COLO668 (cell line): ENCODE results near the gene RBPJL.

Source experiments
- DNase-seq: peaks from one replicate; lab custom pipeline; 2025; ENCODE audit not compliant: unreplicated experiment; lab: John Stamatoyannopoulos, UW

RBPJL gene, protein sequence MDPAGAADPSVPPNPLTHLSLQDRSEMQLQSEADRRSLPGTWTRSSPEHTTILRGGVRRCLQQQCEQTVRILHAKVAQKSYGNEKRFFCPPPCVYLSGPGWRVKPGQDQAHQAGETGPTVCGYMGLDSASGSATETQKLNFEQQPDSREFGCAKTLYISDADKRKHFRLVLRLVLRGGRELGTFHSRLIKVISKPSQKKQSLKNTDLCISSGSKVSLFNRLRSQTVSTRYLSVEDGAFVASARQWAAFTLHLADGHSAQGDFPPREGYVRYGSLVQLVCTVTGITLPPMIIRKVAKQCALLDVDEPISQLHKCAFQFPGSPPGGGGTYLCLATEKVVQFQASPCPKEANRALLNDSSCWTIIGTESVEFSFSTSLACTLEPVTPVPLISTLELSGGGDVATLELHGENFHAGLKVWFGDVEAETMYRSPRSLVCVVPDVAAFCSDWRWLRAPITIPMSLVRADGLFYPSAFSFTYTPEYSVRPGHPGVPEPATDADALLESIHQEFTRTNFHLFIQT

DNA sequence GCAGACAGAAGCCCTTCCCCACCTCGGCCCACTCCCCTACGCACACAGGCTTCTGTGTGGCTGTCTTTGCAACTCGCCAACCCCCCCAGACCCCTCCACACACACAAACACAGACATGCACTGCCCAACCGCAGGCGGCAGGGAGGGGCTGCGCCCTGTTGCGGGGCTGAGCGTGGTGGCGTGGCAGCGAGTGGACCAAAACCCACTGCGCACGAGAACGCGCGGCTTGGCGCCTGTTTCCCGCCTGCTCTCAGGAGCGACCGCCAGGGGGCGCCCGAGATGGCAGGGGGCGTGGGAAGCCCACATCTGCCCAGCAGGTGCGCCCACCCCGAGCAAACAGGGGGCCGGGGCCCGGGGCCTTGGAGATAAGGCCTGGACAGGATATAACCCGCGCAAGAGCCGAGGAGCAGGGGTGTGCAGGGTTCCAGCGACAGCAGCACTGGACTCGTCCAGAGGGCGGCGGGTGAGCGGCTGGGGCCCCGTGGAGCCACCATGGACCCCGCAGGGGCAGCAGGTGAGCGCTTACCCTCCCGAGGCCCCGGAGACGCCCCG lies at the start of gene RBPJL:
TSS of gene RBPJL (plus strand) at position 410 of the 552 bp plus-strand sequence. CDS start at position 493, 83 bp downstream.
- peak; percentile 48 for DNase-seq

DNA sequence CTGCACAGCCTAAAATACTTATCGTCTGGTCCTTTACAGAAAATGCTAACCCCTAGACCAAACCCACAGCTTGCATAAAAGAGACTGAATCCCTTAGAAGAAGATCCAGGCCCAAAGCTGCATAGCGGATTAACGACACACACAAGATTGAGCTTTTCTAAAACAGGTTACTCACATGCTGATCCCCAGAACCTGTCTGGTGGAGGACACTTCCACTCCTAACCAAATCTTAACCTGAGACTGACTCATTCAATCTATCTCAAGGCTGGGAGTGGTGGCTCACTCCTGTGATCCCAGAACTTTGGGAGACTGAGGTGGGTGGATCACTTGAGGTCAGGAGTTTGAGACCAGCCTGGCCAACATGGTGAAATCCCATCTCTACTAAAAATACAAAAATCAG lies 49.5 kb upstream of the RBPJL start:
- no peak for DNase-seq

DNA sequence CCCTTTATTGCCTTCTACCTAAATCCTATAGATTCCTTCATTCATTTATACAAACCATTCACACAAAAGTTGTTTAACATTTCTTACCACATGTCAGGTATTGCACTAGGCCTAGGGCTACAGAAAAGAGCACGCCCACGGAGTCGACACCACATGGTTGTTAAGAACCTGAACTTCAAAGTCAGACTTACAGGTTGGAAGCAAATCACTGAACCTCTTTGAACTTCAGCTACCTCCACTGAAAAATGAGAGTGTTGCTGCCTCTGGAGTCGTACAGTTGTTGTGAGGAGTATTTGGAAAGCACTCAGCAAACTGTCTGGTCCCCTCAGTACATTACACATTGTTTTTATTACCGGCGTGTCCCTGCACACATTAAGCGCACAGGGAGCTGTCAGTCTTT lies 48.9 kb upstream of the RBPJL start:
- no peak for DNase-seq

DNA sequence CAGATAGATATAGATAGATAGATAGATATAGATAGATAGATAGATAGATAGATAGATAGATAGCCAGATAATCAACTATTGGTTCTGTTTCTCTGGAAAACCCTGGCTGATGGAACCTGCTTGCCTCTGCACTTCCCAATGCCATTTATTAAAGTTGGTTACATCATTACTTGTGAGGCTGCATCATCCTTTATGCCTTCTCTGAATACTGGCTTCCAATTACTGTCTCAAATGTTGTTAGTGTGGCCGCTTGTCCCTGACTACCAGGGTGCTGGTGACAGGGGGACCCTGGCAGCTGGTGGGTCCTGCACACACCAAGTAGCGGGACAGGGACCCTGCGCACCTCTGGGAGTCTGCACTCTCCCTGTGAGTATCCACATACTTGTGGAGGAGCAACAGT lies 48.4 kb upstream of the RBPJL start:
- no peak for DNase-seq

DNA sequence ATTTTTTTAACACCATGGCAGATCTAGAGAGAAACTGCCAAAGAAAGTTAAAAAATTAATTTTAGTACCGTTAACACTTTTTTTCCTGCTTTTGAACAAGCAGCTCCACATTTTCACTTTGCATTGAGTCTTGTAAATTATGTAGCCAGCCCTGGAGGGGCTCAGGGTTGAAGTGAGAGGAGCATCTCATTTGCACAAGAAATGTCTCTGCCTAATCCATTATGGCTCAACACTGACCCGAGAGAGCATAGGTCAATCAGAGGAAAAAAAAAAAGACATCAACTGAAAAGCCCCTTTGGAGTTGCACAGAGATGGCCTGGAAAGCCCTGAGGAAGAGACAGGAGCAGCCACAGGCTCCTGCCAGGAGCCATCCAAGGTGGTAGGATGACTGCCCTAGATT lies 48.0 kb upstream of the RBPJL start:
- DNase-seq, result no peak

DNA sequence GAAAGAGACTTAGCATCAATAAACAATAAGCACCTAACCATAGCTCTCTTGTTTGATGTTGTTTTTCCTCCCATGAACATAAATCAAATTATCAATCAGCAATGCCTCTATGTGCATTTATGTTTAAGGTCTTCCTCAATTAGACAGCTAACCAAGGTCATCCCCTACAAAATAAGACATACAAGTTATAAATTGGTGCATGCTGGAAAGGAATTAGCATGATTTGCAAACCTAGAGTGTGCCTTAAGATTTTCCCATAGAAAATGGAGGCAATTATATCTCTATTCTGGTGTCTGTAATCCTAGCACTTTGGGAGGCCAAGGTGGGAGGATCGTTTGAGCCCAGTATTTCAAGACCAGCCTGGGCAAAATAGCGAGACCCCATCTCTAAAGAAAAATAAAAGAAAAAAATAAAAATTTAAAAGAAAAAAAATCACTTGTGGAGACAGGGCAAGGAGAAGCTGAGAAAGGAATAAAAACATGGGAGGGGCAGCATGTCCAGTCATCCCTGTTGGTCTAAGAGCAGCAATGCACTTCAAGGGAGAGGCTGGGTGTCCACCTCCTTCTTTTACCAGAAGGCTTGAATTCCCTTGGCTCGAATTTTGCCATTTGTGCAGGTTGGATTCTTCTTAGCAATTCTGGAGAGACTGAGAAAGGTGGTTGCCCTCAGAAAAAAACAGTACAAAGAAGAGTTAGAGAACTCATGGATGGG lies 42.9 kb upstream of the RBPJL start:
- DNase-seq, result no peak

DNA sequence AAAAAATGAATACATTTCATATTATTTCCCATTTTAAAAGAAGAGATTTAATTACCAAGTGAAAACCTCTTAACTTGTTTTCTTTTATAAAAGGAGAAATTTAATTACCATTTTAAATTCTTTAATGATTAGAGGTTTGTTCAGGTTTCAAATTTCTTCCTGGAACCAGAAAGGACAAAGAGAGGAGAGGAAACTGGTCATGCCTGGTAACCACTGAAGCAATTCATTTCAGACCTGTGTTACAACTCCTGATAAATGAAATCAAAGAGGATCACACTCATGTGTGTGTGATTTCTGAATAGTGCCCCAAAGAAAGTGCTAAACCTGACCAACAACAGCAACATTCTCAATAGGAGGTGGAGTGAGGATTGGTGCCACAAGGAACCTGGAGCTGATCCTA lies 39.7 kb upstream of the RBPJL start:
- no peak for DNase-seq

DNA sequence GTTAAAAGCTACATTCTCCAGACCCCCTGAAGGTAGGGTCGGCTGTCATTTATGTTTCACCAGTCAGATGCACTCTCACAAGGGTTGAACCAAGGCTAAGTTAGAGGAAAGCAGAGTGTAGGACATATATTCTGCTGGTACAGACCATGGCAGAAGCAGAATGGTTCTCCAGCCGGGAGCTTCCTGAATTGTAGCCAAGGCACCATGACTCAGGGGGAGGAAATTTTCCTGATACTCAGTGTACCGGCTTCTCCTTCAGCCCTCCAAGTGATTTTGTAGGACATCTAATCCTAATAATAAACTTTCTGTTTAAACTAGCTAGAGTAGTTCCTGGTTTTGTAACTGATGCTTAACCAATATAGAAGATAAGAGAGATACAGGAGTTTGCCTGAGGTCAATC lies 38.1 kb upstream of the RBPJL start:
- DNase-seq, result no peak

DNA sequence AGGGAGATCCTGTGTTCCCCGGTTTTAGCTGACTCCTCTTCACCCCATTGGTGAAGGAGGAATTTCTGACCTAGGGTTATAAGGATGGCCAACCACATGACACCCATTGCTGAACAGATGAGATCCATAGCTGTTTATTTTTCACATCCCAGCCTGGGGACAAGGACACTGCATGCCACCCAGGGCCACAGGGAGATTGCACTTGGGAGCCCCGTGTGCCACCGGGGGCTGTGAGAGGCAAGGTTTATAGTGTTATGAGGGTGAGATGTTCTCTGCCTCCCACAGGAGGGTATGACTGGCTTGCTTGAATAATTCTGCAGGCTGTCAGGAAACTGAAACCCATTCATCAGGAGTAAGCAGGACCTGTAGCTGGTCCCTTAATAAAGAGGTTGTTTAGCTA lies 37.6 kb upstream of the RBPJL start:
- no peak for DNase-seq

DNA sequence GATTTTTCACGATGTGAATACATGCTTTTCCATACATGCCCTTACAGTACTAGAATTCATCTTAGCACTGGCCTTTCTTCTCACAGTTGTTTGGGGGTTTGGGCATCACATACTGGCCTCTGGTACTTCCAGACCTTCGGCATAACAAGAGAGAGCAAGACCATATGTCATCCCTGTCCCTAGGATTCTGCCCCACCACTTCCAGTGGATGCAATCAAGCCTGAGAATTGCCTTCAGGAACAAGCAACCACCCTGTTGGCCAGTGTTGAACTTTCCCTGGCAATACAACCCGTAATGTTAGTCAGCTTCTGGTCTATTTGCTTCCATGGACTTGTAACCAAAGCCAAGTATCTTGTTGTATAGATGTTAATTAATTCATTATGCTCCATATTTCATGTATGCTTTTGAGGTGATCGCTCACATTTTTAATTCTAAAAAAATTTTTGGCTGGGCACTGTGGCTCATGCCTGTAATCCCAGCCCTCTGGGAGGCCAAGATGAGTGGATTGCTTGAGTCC lies 36.8 kb upstream of the RBPJL start:
- no peak for DNase-seq

DNA sequence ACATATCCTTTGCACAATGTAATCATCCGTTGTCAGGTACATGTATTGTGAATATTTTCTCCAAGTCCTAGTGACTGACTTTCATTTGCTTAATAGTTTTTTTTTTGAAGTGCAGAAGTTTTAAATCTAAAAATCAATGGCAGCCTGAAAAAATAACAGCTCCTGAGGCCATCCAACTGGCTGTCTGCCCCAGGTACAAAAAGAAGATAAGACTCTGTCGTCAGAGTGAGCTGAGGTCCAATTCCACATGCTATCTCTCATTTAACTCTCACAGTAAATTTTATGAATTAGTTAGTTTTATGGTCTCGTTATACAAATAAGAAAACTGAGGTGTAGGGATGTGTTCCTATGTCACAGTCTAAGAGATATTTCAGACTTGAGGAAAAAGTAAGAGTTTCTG lies 31.3 kb upstream of the RBPJL start:
- no peak for DNase-seq

DNA sequence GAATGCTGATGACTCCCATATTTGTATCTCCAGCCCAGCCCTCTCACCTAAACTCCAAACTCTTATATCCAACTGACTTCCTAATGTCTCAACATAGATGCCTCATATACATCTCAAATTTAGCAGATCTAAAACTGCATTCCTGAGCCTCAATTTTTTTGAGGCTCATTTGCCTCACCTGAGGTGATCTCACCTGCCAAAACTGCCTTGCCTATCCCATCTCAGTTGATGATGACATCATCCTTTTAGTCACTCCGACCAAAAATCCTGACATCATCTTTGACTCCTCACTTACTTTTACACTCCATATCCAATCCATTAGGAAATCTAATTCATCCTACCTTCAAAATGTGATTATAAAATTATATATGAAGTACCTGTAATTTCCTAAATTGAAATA lies 26.6 kb upstream of the RBPJL start:
- DNase-seq, result no peak

DNA sequence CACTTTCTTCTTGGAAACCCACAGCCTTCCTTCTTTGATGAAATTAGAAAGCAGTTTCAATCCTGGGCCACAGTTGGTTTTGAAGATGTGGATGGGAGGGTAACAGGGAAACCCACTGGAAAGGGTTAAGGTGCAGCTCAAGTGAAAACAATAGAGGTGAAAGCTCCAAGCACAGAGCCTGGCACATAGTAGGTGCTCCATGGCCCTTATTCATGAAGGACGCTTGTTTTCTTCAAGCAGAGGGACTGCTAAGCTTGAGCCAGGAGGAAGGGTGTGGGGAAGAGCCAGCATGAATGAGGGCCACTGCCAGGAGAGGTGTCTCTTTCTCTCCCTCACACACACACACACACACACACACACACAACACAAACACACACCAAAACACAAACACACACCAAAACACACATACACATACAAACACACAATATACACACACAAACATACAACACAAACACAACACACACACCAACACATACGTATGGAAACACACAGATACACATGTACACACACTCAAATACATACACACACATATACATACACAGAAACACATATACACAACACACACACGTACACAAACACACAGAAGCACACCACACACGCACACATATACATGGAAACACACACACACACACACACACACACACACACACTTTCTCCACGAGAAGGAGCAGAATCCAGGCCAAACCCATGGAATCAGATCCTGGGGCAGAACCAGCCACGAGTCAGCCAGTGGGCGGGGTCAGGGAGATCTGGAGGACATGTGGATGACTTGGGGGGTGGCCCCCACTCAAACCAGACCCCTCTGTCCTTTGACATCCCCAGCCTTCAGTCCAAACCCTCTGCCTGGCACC lies 23.7 kb upstream of the RBPJL start:
- no peak for DNase-seq

DNA sequence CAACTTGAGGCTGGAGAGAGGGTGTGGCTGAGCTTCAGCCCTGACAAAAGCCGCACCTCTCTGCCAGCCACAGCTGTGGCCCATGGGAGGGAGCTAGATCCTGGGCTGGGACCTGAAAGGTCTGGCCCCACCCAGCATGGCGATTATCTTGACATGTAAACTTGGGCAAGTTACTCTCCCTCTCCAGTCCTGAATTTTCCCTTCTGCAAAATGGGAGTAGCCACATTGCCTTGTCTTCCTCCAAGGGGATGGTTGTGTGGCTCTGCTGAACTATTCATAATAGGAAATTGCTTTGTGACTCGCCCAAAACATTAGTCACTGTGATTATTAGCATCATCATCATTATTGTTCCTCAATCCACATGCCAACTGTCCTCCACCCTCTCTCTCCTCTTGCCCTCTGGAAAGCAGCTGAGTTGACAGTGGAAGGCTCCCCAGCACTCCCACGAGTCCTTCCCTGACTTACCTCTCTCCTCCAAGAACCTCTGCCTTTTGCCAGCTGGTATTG lies 23.0 kb upstream of the RBPJL start:
- DNase-seq, result no peak

DNA sequence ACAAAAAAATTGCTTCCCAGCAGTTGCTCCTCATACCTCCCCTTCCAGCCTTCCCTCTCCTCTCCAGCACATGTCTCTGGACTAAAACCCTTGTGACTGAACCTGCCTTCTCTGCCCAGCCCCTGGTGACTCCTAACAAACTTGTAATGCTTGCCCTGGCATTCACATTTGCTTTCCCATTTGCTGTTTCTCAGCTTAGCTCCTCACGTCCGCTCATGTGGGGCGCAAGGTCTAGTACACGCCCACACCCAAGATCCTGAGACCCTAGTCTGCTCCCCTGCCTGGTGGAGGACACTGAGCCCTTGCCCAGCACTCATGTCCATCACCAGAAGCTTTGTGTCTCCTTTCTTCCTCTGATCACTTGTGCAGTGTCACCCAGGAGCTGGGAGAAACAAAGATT lies 18.3 kb upstream of the RBPJL start:
- no peak for DNase-seq

DNA sequence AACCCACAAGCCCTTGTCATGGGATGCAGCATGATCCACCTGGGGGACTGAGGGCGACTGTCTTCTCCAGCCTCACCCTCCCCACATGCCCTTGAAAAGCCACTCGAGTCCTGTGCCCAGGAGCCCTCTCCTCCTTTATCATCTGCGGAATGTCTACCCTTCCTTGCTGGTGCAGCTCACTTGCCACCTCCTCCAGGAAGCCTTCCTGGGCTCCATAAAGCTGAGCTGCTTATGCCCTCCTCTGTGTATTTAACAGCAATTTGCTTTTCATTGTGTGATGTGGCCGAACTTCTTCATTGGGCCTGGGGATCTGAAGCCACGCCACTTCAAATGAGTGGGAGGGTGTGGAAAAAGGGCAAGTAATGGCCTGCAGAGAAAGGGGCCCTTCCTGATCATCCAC lies 17.8 kb upstream of the RBPJL start:
- DNase-seq, result no peak

DNA sequence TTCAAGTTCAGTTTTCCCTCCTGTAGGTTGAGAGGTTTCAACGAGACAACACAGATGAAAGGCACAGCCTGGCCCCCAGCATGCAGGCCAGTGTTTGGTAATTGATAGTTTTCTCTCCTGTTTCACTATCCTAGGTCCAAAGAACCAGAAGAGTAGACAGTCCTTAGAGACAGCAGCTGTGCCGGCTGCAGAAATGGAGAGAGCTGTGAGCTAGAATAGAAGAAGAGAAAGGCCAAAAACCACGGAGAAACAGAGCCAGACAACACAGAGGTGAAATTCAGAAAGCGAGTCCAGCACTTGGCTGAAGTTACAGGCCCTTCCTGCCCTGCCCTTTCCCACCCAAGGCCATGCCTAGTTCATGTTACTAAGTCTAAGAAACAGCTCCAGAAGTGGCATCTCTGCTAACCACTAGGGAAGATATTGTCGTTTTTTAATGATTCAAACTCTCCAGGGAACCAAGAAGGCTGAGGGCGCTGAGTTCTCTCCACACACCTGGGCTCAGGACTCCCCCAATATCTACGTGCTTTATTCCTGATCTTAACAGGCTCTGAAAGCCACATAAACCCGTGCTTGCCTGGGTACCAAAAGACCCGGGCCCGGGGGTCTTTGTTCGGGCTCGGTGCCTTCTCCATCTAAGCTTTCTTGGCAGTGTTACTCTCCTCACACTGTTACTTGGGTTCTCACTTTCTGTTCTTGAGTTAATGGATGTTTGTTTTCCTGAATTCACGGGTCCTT lies 16.5 kb upstream of the RBPJL start:
- no peak for DNase-seq

DNA sequence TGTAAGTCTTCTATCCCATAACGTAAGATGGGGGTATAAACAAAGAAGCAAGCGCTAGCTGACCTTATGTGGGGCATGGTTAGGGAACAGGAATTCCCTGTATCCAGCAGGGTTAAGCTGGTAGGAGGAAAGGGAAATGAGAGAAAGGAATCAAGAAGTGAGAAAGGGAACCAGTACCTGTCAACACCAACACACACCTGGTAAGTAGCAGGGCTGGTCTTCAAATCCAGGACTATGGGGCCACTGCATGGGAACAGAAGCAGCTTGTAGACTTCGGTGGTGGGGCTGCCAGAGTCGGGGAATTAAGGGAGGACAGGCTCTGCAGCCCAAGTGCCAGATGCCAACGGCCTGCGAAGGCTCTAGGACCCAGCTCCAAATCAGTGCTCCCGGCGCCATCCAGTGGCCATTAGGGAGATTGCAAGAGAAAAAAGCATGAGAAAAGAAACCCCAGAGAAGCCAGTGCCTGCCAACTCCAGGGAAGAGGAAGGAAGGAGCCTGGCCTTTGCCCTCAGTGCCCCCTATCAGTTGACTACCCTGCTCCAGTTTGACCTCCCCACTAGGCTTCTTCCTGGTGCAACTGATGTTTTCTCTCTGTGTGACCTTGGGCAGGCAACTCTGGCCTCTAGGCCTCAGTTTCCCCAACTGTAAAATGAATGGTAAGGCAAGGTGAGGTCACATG lies 15.8 kb upstream of the RBPJL start:
- DNase-seq, result peak; percentile 84

DNA sequence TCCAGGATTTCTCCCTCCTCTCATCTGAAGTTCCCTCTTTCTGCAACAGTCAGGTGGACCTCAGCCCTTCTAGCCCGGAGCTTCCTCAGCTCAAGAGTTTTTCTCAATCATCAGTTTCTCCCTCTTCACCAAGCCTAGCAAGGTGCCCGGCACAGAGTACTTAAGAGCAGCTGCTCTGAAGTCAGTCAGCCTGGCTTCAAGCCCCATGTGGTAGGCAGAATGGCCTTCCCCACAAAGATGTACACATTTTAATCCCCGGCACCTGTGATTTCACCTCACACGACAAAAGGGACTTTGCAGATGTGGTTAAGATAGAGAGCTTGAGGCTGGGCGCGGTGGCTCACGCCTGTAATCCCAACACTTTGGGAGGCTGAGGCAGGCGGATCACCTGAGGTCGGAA lies 15.1 kb upstream of the RBPJL start:
- no peak for DNase-seq

DNA sequence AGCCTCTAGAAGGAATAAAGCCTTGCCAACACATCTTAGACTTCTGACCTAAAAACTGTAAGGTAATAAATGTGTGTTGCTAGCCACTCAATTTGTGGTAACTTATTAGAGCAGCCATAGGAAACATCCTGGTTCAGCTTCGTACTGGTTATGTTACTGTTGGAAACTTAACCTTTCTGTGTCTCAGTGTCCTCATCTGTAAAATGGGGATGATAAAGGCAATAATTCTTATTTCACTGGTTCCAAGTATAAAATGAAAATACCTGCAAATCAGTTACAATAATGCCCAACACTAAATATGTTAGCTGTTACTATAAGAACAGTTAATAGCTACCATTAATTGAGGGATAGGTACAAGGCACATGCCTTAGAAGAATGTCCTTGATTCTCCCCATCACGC lies 14.3 kb upstream of the RBPJL start:
- DNase-seq, result no peak
